Embryonic facial prominence (tissue), 1 donor: Measurements from ENCODE around the gene VMP1.
"Not testable (repeated sequence)": the region's sequence is repeated elsewhere in the genome, so short reads cannot be mapped to it uniquely, and the experiment has no call there.

ENCODE experiments used
- DNase-seq: peaks from one replicate; pipeline ENCODE4 v3.0.0-alpha.2; 2016; ENCODE audit errors: extremely low spot score

The VMP1 gene

GRCh38 chr17:59810894-59811153 is 103.4 kb downstream of the VMP1 start:
- DNase-seq = no peak

GRCh38 chr17:59811209-59811608 is 103.8 kb downstream of the VMP1 start:
- no peak for DNase-seq

DNA sequence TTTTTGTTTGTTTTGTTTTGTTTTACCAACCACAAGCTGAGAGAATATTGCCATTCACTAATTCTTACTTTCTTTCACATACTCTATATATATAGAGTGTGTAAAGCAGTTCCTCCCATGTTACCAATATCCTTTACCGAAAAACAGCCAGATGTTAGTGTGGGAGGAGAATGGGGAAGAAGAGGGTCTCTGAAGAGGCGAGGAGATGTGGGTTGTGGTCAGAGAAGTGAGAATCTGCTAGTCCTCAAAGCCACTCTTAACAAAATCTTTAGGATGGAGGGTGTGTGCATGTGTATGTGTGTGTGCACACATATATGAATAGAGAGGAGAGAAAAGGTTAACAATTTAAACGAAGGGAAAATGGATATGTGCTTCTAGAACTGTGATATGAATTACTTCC is 104.7 kb downstream of the VMP1 start:
- DNase-seq = no peak

- no peak for DNase-seq
Measured at GRCh38 chr17:59814276-59814675, 106.8 kb downstream of the VMP1 start.

DNA sequence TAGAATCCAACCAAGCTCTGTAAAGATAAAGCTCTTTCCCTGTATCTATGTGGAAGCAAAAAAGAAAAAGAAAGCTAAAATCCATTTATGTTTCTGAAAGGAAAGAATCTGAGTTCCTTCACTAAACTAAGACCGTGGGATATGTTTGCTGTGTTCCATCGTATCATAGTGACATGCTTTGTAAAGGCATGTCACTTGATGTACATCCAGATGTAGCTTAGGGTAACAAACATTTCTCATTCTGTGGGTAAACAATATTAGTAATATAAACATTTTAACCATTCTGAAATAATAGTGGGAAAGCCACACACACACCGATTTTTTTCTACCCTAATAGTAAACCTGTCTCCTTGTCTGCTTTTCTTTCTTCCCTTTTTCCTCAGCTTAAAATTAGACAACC is 107.2 kb downstream of the VMP1 start:
- DNase-seq = no peak

GRCh38 chr17:59815965-59816364 is 108.5 kb downstream of the VMP1 start:
- no peak for DNase-seq

DNA sequence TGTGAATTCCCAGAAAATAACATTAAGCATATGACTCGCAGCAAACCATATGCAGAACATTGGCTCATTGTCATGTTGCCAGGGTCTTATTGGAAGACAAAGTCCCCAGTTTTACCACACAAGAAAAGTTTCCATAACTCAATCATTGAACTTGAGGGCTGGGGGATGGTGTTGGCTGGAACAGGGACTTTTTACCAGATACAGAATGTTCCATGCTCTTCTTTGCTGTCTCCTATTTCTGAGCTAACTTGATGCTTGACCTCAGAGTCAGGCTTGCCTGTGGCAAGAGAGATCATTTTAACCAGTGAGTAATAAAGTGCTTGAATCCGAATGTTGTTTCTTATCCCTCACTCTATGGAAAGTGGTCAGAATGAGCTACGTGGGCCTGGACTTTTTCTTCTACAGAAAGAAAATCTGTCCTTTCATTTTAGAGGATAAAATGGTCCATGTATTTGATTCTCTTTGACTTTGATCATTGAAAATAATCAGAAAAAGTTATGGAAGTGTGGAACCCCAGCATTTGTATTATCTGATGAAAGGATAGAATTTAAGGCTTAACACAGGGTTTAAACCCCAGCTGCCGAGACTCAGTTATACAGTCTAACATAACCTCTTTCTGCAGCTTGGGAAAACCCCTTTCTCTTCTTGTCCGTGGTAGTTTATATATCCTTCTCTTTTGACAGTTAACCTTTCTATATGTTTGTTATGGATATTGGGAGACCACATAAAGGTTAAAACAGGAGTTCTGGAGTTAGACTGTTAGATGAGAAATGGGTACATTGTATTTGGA is 118.3 kb downstream of the VMP1 start:
- peak; percentile 63 for DNase-seq

GRCh38 chr17:59826706-59827453 is 119.4 kb downstream of the VMP1 start:
- no peak for DNase-seq

DNA sequence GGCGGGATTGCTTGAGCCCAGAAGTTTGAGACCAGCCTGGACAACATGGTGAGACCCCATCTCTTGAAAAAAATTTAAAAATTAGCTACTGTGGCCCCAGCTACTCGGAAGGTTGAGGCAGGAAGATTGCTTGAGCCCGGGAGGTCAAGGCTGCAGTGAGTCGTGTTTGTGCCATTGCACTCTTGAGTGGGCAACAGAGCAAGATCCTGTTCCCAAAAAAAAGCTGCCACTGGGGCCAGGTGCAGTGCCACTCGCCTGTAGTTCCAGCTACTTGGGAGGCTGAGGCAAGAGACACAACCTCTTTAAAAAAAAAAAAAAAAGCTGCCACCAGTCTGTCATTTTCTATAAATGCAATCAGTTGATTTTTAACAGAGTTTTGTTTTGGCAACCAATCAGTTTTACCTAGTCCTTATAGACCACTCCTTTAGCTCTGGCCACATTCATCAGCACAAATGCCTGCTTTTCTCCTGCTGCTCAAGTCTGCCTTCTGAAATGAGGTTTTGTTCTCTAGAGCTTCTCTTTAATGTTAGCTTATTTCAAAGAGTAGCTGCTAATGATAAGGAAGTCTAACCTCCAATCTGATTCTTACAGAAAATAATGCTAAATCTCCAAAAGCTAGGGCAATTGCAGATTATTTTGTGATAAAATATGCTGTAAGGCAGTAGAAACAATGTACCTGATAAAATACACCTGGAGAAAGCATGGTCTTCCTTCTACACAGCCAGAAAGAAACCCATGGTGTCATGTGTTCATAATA is 120.4 kb downstream of the VMP1 start:
- DNase-seq = no peak

GRCh38 chr17:59828478-59828760 is 121.0 kb downstream of the VMP1 start:
- DNase-seq = no peak

DNA sequence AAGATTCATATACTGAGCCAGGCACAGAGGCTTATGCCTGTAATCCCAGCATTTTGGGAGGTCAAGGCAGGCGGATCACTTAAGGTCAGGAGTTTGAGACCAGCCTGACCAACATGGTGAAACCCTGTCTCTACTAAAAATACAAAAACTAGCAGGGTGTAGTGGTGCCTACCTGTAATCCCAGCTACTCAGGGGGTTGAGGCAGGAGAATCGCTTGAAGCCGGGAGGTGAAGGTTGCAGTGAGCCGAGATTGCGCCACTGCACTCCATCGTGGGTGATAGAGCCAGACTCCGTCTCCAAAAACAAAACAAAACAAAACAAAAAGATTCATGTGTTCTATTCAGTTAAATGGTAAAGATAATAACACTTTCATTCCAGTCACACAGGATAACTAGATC is 121.4 kb downstream of the VMP1 start:
- not testable (repeated sequence) for DNase-seq

- DNase-seq = no peak
Measured at GRCh38 chr17:59829217-59830006, 122.0 kb downstream of the VMP1 start.

DNA sequence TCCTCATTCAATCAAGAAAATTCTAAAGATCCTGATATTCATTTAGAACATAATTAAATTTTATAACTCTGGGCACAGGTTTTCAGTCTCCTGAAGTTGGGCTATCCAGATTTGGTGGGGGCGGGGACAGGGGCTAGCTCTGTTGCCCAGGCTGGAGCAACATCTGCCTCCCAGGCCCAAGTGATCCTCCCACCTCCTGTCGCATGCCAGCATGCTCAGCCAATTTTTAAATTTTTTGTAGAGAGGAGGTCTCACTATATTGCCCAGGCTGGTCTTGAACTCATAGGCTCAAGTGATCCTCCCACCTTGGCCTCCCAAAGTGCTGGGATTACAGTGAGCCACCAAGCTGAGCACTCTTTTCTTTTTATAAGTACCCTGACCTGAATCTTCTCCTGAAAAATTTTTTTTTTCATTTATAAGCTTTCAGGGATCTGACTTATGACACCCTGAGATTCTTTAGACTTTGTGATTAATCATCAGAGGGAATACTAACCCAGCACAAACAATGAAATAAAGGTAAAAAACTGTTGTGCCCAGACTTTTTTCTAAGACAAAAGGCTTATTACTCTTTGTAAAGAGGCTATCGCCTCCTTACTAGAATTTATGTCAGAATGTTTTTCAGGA is 122.7 kb downstream of the VMP1 start:
- DNase-seq = no peak

GRCh38 chr17:59830846-59831486 is 123.5 kb downstream of the VMP1 start:
- no peak for DNase-seq

DNA sequence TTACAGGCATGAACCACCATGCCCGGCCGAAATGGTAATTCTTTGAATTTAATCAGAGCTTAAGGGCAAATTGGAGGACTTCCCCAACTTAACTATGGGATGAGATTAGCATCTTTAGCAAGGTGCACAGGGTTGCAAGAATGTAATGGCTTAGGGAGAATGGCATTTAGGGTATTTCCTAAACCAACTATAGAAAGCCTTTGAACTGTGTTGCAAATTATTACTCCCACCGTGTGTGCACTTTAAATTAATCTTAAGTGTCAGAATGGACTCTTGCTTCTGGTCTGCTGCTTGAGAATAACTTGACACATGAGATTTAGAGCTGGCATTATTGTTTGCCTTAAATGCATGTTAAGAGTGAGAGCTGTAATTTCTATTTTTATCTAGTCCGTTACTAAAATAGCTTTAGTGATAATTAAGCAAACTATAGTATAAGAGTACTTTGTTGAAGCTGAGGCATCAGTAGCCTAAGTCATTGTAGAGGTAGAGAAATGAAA is 125.5 kb downstream of the VMP1 start:
- no peak for DNase-seq

GRCh38 chr17:59837308-59838051 is 130.0 kb downstream of the VMP1 start:
- DNase-seq = peak; percentile 88

DNA sequence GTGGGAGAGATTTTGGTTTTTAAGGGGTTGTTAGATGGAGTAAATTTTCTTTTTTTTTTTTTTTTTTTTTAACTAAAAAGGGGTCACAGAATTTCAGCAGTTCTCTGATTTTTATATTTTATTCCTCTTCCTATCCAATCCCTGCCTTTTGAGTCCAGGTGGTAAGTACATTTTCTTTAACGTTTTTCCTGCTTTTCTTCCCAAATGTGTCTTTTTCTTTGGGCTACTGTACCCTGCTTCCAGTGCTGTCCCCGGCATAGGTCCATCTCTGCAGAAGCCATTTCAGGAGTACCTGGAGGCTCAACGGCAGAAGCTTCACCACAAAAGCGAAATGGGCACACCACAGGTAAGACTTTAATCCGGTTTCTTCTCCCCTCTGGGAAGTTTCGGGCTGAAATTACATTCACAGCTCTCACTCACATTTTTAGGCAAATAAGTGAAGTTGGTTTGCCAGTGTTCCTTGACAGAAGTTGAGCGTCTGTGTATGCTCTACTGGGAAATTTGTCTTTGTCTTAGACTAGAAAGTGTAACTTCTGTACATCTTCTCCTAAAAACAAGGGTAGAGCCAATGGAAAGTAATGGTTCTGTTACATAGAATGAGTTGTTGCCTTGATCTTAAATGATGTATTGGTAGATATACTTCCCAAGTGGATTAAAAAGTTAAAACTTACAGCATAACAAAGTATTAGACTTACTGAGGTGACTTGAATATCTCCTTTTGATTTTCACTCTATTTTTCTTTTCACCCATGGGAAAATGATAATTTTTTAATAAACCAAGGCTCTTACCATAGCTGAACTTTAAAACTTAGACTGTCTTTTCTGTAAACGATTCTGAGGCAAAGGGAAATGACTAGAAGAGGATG is 130.8 kb downstream of the VMP1 start:
- DNase-seq = no peak

DNA sequence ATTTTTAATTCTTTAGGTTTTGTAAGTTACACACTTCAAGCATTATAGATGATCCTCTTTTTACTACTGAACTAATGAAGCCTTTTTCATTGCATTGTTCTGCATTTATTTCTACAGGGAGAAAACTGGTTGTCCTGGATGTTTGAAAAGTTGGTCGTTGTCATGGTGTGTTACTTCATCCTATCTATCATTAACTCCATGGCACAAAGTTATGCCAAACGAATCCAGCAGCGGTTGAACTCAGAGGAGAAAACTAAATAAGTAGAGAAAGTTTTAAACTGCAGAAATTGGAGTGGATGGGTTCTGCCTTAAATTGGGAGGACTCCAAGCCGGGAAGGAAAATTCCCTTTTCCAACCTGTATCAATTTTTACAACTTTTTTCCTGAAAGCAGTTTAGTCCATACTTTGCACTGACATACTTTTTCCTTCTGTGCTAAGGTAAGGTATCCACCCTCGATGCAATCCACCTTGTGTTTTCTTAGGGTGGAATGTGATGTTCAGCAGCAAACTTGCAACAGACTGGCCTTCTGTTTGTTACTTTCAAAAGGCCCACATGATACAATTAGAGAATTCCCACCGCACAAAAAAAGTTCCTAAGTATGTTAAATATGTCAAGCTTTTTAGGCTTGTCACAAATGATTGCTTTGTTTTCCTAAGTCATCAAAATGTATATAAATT is 132.3 kb downstream of the VMP1 start:
- DNase-seq = no peak
